ENCODE measurements around the gene FAM90A26.
"Not testable (repeated sequence)": the region's sequence is repeated elsewhere in the genome, so short reads cannot be mapped to it uniquely, and the experiment has no call there.

GRCh38 chr4:9224596-9224995 is 54.4 kb downstream of the FAM90A26 start, which contains the start of gene USP17L13:
- TF ChIP-seq CTCF (conservative IDR thresholded peaks at IDR 0.05; ENCODE audit: low read length); EZH2phosphoT487 (IDR thresholded peaks at IDR 0.05; ENCODE audit: borderline replicate concordance): not testable (repeated sequence)

All from Loucy (cell line).